GM19397 (cell line): ENCODE data around the gene MINK1.
"Not testable (repeated sequence)": the region's sequence is repeated elsewhere in the genome, so short reads cannot be mapped to it uniquely, and the experiment has no call there.

Experiments used
- ATAC-seq: cut with Tn5 transposase; IDR thresholded peaks from one replicate; pipeline ENCODE4 v1.9.1; 2021; ENCODE audit warnings: mild to moderate bottlenecking, moderate library complexity; ENCODE audit not compliant: unreplicated experiment

Gene MINK1

GRCh38 chr17:4845118-4845517 is 12.0 kb downstream of the MINK1 start:
- no peak for ATAC-seq

- no peak for ATAC-seq
Measured at GRCh38 chr17:4846635-4847390, 13.7 kb downstream of the MINK1 start.

GRCh38 chr17:4849011-4849536 is 15.9 kb downstream of the MINK1 start:
- ATAC-seq = no peak

- no peak for ATAC-seq
Measured at GRCh38 chr17:4850246-4850645, 17.1 kb downstream of the MINK1 start.

- no peak for ATAC-seq
Measured at GRCh38 chr17:4851084-4851483, 17.9 kb downstream of the MINK1 start.

- ATAC-seq = no peak
Measured at GRCh38 chr17:4852567-4853207, 19.5 kb downstream of the MINK1 start.

- no peak for ATAC-seq
Measured at GRCh38 chr17:4853208-4853671, 20.1 kb downstream of the MINK1 start.

- ATAC-seq = no peak
Measured at GRCh38 chr17:4854111-4854681, 21.1 kb downstream of the MINK1 start.

- no peak for ATAC-seq
Measured at GRCh38 chr17:4856271-4856936, 23.3 kb downstream of the MINK1 start.

- no peak for ATAC-seq
Measured at GRCh38 chr17:4856937-4857314, 23.8 kb downstream of the MINK1 start.

- ATAC-seq = not testable (repeated sequence)
Measured at GRCh38 chr17:4857347-4857746, 24.2 kb downstream of the MINK1 start.

GRCh38 chr17:4858068-4858881 is 25.1 kb downstream of the MINK1 start:
- no peak for ATAC-seq

GRCh38 chr17:4858882-4859260 is 25.7 kb downstream of the MINK1 start:
- no peak for ATAC-seq

- no peak for ATAC-seq
Measured at GRCh38 chr17:4859816-4860625, 26.9 kb downstream of the MINK1 start.

- no peak for ATAC-seq
Measured at GRCh38 chr17:4860651-4861050, 27.5 kb downstream of the MINK1 start.

- no peak for ATAC-seq
Measured at GRCh38 chr17:4861052-4861451, 27.9 kb downstream of the MINK1 start.

GRCh38 chr17:4862720-4863119 is 29.6 kb downstream of the MINK1 start:
- no peak for ATAC-seq

GRCh38 chr17:4863321-4863720 is 30.2 kb downstream of the MINK1 start:
- ATAC-seq = no peak

- ATAC-seq = not testable (repeated sequence)
Measured at GRCh38 chr17:4867535-4867934, 34.4 kb downstream of the MINK1 start.
